K562 (cell line): ENCODE results near the gene SMC3. TPM values are rescaled to one million over a fixed set of nuclear protein-coding genes. Genes with fewer than 3 reads are reported as not detected.

ENCODE experiments used
- ATAC-seq: fragments of 200-7000 bp; cut with Tn5 transposase; 3 replicates; pipeline ENCODE4 v1.9.1; 2020; ENCODE audit warnings: moderate library complexity
- BruUV-seq: library from RNA; stranded (reverse); fragments of 400-500 nt; replicated peaks from 2 replicates; lab custom pipeline; 2021; lab: Mats Ljungman, UMichigan
- CTCF ChIA-PET: fragments of 300-600 bp; formaldehyde crosslinking; extraction: SDS; loops from one replicate; lab custom pipeline; 2021; ENCODE audit warnings: low intra/inter-chr PET ratio; lab: Yijun Ruan, JAX
- POLR2A ChIA-PET: fragments of 300-600, 350-650 bp; sonication (Branson Sonifier 250); formaldehyde crosslinking; extraction: SDS; loops from one replicate; lab custom pipeline; 2021; ENCODE audit warnings: antibody characterized with exemption, inconsistent platforms; lab: Yijun Ruan, JAX
- DNase-seq, 4 experiments: peaks; one replicate each; pipeline versions ENCODE4 v3.0.0 to v3.0.0-alpha.2; 2011 to 2018; ENCODE audit warnings: low spot score in 3 of 4, mixed read lengths in 3 of 4; ENCODE audit errors: extremely low read depth in 1 of 4
- FAIRE-seq: peaks from 2 replicates; lab custom pipeline; 2011; peaks lifted over from hg19 to GRCh38; lab: Jason Lieb, UNC
- H2AFZ ChIP-seq: 2 replicates; pipeline ENCODE4 v1.6.0; 2011; ENCODE audit warnings: low read depth, low read length, control low read depth, inconsistent platforms
- H3K27ac ChIP-seq: fragments of 200-600 bp; 3 replicates; pipeline ENCODE4 v1.8.0; 2011; ENCODE audit warnings: low read depth, mild to moderate bottlenecking, control low read depth, inconsistent platforms, low read length, moderate library complexity, mixed read lengths; ENCODE audit errors: extremely low read depth
- H3K27me3 ChIP-seq, 2 experiments: fragments of 300-600 bp in 1 of 2; 2 replicates in 1 of 2; 3 replicates in 1 of 2; pipeline versions ENCODE4 v1.6.0 to v1.8.0; 2011; ENCODE audit warnings: inconsistent platforms in 2 of 2, low read length in 2 of 2, mild to moderate bottlenecking in 1 of 2, mixed read lengths in 1 of 2, moderate library complexity in 1 of 2; ENCODE audit not compliant: control insufficient read depth in 2 of 2, insufficient read depth in 2 of 2
- H3K36me3 ChIP-seq: fragments of 300-600 bp; 3 replicates; pipeline ENCODE4 v1.8.0; 2011; ENCODE audit warnings: mild to moderate bottlenecking, low read length, inconsistent platforms; ENCODE audit not compliant: control insufficient read depth, insufficient read depth
- H3K4me1 ChIP-seq, 2 experiments: fragments of 200-600 bp in 1 of 2; replicated peaks in 1 of 2; 2 replicates in 1 of 2; 3 replicates in 1 of 2; pipeline versions ENCODE4 v1.5.1 to v1.8.0; 2011; ENCODE audit warnings: inconsistent platforms in 2 of 2, low read length in 2 of 2, mild to moderate bottlenecking in 1 of 2, mixed read lengths in 1 of 2, moderate library complexity in 1 of 2; ENCODE audit not compliant: control insufficient read depth in 2 of 2, insufficient read depth in 2 of 2
- H3K4me2 ChIP-seq: 2 replicates; pipeline ENCODE4 v1.6.1; 2011; ENCODE audit warnings: low read length, control low read depth, inconsistent platforms, mixed read lengths; ENCODE audit not compliant: insufficient read depth
- H3K4me3 ChIP-seq: fragments of 200-600 bp; sonication (generic), shearing (Covaris generic); 2 replicates; pipeline ENCODE4 v1.5.1; 2016; ENCODE audit warnings: control low read depth, inconsistent platforms
- H3K79me2 ChIP-seq: fragments of 200-600 bp; 3 replicates; pipeline ENCODE4 v1.8.0; 2011; ENCODE audit warnings: low read length, inconsistent platforms; ENCODE audit not compliant: control insufficient read depth, insufficient read depth
- H3K9ac ChIP-seq, 2 experiments: 2 replicates each; pipeline versions ENCODE4 v1.6.0 to v1.6.1; 2011; ENCODE audit warnings: low read depth in 2 of 2, low read length in 2 of 2, control low read depth in 1 of 2, inconsistent platforms in 1 of 2, mild to moderate bottlenecking in 1 of 2, mixed read lengths in 1 of 2; ENCODE audit not compliant: insufficient read depth in 1 of 2
- H3K9me1 ChIP-seq: one replicate; pipeline ENCODE4 v1.6.0; 2011; ENCODE audit warnings: inconsistent platforms, mild to moderate bottlenecking, low read length, moderate library complexity; ENCODE audit not compliant: control insufficient read depth, insufficient read depth
- H3K9me3 ChIP-seq: replicated peaks from 2 replicates; pipeline ENCODE4 v1.5.1; 2011; ENCODE audit warnings: low read depth, low read length, inconsistent platforms; ENCODE audit not compliant: control insufficient read depth, insufficient read depth
- H4K20me1 ChIP-seq: replicated peaks from 2 replicates; pipeline ENCODE4 v1.6.1; 2011; ENCODE audit warnings: low read length, inconsistent platforms, mixed read lengths; ENCODE audit not compliant: control insufficient read depth, insufficient read depth
- CREB3L1 ChIP-seq: fragments of 450-650 bp; IDR thresholded peaks from 2 replicates; pipeline ENCODE4 v1.6.1; 2014; ENCODE audit warnings: low read depth, mild to moderate bottlenecking, moderate library complexity, borderline replicate concordance
- CTBP1 ChIP-seq: fragments of 450-650 bp; IDR thresholded peaks from 2 replicates; pipeline ENCODE4 v1.6.1; 2016; ENCODE audit warnings: borderline replicate concordance
- CXXC5 ChIP-seq: fragments of 250-450 bp; sonication (Bioruptor Pico); IDR thresholded peaks from 2 replicates; pipeline ENCODE4 v1.8.0; 2022; ENCODE audit warnings: inconsistent platforms, mild to moderate bottlenecking, moderate library complexity
- DNMT1 ChIP-seq: fragments of 450-650 bp; IDR thresholded peaks from 2 replicates; pipeline ENCODE4 v1.6.1; 2016; ENCODE audit warnings: antibody characterized with exemption, mild to moderate bottlenecking
- KDM2B ChIP-seq: fragments of 250-450 bp; sonication (Bioruptor Pico); IDR thresholded peaks from 2 replicates; pipeline ENCODE4 v1.8.0; 2021; ENCODE audit warnings: mild to moderate bottlenecking, moderate library complexity
- KLF13 ChIP-seq: fragments of 450-650 bp; IDR thresholded peaks from 2 replicates; pipeline ENCODE4 v1.6.1; 2016; ENCODE audit warnings: missing genetic modification characterization, low read depth, mild to moderate bottlenecking, missing compliant biosample characterization, moderate library complexity, borderline replicate concordance
- RBM22 ChIP-seq: fragments of 200-400 bp; formaldehyde crosslinking; IDR thresholded peaks from 2 replicates; pipeline ENCODE4 v1.6.1; 2018; ENCODE audit warnings: low read length, low read depth; ENCODE audit not compliant: poor library complexity, severe bottlenecking
- U2AF1 ChIP-seq: fragments of 200-400 bp; formaldehyde crosslinking; optimal IDR thresholded peaks from 2 replicates; pipeline ENCODE3; 2017; ENCODE audit warnings: mild to moderate bottlenecking, low read depth, low read length, moderate library complexity
- ZNF239 ChIP-seq: fragments of 250-450 bp; sonication (Bioruptor Pico); IDR thresholded peaks from 2 replicates; pipeline ENCODE4 v1.4.0; 2020; ENCODE audit warnings: mild to moderate bottlenecking
- ZNF398 ChIP-seq: fragments of 250-450 bp; sonication (Bioruptor Pico); IDR thresholded peaks from 2 replicates; pipeline ENCODE4 v1.8.0; 2021; ENCODE audit warnings: moderate library complexity, mild to moderate bottlenecking, inconsistent platforms
- WGBS: fragments of 100-300 bp; shearing (Covaris generic); methylation state at CpG from one replicate; pipeline ENCODE4 v1.1.6; 2016; ENCODE audit warnings: low coverage, mixed read lengths; ENCODE audit not compliant: insufficient coverage; ENCODE audit errors: missing lambda C conversion rate; 5-methylcytosine and 5-hydroxymethylcytosine counted together
- in situ Hi-C: fragments of 300-500 bp; cut with MboI; formaldehyde crosslinking; loops from 4 replicates; pipeline ENCODE4 v1.15.0; 2018; ENCODE audit warnings: inconsistent platforms, mixed read lengths
- intact Hi-C: fragments of 100-400 bp; cut with micrococcal nuclease; formaldehyde crosslinking; loops from 2 replicates; pipeline ENCODE4 v1.14.2; 2022
- polyA plus RNA-seq, 8 experiments: library from polyadenylated mRNA; depleted of rRNA in 4 of 8; stranded (reverse) in 5 of 8; unstranded in 3 of 8; fragments of >200 nt; fragmentation: Nextera tagmentation in 2 of 8; fragmentation: Illumina TruSeq in 1 of 8; extraction: Ambion mirVana in 2 of 8; extraction: Trizol in 1 of 8; gene quantifications; 2 replicates each; pipeline versions ENCODE4 v1.2.1 to v1.2.3, GENCODE V29; 2011 to 2014; ENCODE audit warnings: inconsistent platforms in 1 of 8, missing spikeins in 1 of 8
- total RNA-seq, 7 experiments: library from RNA; depleted of rRNA in 6 of 7; stranded (reverse); fragments of >200 nt in 6 of 7; fragmentation: Illumina TruSeq in 2 of 7; extraction: Trizol in 2 of 7; gene quantifications; 2 replicates each; pipeline versions ENCODE4 v1.2.1 to v1.2.3, GENCODE V29; 2011 to 2021; ENCODE audit warnings: low replicate concordance in 1 of 7
- TF ChIP-seq, protein P1 (sequence below): sonication (generic); formaldehyde crosslinking; IDR thresholded peaks from 2 replicates; pipeline ENCODE4 v1.8.0; 2022; ENCODE audit warnings: mild to moderate bottlenecking, missing genetic modification reagents
- TF ChIP-seq, protein P2 (sequence below): fragments of 250-450 bp; sonication (Bioruptor Pico); IDR thresholded peaks from 2 replicates; pipeline ENCODE4 v1.4.0; 2020; ENCODE audit warnings: mild to moderate bottlenecking, moderate library complexity, borderline replicate concordance

The SMC3 gene
- total and polyA plus RNA-seq, 9 of the 15 experiments (the other 6 are each of a cell fraction or from before 2014, with no cell fraction given): 21.3 to 62.6 (median 39.3) TPM

GRCh38 chr10:110529596-110530011, 37.9 kb upstream of the SMC3 start:
- peaks cover 0 to 6% of the 10 kb centered on the region in 2 experiments; a peak in 3 of 5 replicates for H3K4me1 ChIP-seq

More at GRCh38 chr10:110529596-110530011, 37.9 kb upstream of the SMC3 start:
- Histone ChIP-seq H3K9ac (peak overlapping the region in 1 of 2 experiments; percentile 26; a peak in 1 of 4 replicates), H3K4me3 (no peak overlapping the region), H3K9me1 (no peaks in the 10 kb centered on the region), H3K27ac (no peak overlapping the region), H3K36me3 (no peaks in the 10 kb centered on the region), H3K27me3 (peaks cover 0 to 4% of the 10 kb centered on the region in 2 experiments; a peak in 1 of 5 replicates), H2AFZ (peak overlapping the region; percentile 58; the same call in 1 of the 2 replicates), H3K9me3 (no peaks in the 10 kb centered on the region), H3K4me2 (no peak overlapping the region), H3K79me2 (no peaks in the 10 kb centered on the region), H4K20me1 (no peaks in the 10 kb centered on the region)
- intact Hi-C loops: no loop called here
- no TSS peak for BruUV-seq
- TF ChIP-seq KDM2B (CRISPR knock-in tag): no peak
- no peak for TF ChIP-seq U2AF1
- TF ChIP-seq, protein P1, sequence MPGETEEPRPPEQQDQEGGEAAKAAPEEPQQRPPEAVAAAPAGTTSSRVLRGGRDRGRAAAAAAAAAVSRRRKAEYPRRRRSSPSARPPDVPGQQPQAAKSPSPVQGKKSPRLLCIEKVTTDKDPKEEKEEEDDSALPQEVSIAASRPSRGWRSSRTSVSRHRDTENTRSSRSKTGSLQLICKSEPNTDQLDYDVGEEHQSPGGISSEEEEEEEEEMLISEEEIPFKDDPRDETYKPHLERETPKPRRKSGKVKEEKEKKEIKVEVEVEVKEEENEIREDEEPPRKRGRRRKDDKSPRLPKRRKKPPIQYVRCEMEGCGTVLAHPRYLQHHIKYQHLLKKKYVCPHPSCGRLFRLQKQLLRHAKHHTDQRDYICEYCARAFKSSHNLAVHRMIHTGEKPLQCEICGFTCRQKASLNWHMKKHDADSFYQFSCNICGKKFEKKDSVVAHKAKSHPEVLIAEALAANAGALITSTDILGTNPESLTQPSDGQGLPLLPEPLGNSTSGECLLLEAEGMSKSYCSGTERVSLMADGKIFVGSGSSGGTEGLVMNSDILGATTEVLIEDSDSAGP (CRISPR knock-in tag): no peak
- TF ChIP-seq ZNF398 (CRISPR knock-in tag): no peak
- TF ChIP-seq, protein P2, sequence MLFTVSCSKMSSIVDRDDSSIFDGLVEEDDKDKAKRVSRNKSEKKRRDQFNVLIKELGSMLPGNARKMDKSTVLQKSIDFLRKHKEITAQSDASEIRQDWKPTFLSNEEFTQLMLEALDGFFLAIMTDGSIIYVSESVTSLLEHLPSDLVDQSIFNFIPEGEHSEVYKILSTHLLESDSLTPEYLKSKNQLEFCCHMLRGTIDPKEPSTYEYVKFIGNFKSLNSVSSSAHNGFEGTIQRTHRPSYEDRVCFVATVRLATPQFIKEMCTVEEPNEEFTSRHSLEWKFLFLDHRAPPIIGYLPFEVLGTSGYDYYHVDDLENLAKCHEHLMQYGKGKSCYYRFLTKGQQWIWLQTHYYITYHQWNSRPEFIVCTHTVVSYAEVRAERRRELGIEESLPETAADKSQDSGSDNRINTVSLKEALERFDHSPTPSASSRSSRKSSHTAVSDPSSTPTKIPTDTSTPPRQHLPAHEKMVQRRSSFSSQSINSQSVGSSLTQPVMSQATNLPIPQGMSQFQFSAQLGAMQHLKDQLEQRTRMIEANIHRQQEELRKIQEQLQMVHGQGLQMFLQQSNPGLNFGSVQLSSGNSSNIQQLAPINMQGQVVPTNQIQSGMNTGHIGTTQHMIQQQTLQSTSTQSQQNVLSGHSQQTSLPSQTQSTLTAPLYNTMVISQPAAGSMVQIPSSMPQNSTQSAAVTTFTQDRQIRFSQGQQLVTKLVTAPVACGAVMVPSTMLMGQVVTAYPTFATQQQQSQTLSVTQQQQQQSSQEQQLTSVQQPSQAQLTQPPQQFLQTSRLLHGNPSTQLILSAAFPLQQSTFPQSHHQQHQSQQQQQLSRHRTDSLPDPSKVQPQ: no peak
- no peak for TF ChIP-seq DNMT1
- TF ChIP-seq KLF13 (tag): no peak
- TF ChIP-seq RBM22: no peak
- no peak for TF ChIP-seq ZNF239 (CRISPR knock-in tag)
- no peak for TF ChIP-seq CXXC5 (CRISPR knock-in tag)
- TF ChIP-seq CTBP1: no peak
- TF ChIP-seq CREB3L1: no peak
- ChIA-PET CTCF (interaction anchor here (0.6 kb wide), 1 partner anchor 392 kb away, joined by 3 read pairs; no protein-coding TSS in a partner anchor), POLR2A (no interaction called here)
- DNase-seq: no peak
- no peak for FAIRE-seq
- WGBS: 24% methylated on average over 6 of the region's 6 CpGs
- no peak; the same call in 2 of the 3 replicates for ATAC-seq
- in situ Hi-C loops: loop anchor here (25.0 kb wide), 1 partner anchor 392 kb away; no protein-coding TSS in a partner anchor
